ENCODE results near the gene AIG1.

GRCh38 chr6:143313163-143313562 lies 252.5 kb downstream of the AIG1 start:
- no peak for TF ChIP-seq ZNF318 (CRISPR knock-in tag; IDR thresholded peaks at IDR 0.05)
- TF ChIP-seq RFX5 (IDR thresholded peaks at IDR 0.05; ENCODE audit: low read depth, low read length) = no peak
- TF ChIP-seq, protein P1, sequence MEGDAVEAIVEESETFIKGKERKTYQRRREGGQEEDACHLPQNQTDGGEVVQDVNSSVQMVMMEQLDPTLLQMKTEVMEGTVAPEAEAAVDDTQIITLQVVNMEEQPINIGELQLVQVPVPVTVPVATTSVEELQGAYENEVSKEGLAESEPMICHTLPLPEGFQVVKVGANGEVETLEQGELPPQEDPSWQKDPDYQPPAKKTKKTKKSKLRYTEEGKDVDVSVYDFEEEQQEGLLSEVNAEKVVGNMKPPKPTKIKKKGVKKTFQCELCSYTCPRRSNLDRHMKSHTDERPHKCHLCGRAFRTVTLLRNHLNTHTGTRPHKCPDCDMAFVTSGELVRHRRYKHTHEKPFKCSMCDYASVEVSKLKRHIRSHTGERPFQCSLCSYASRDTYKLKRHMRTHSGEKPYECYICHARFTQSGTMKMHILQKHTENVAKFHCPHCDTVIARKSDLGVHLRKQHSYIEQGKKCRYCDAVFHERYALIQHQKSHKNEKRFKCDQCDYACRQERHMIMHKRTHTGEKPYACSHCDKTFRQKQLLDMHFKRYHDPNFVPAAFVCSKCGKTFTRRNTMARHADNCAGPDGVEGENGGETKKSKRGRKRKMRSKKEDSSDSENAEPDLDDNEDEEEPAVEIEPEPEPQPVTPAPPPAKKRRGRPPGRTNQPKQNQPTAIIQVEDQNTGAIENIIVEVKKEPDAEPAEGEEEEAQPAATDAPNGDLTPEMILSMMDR (CRISPR knock-in tag; IDR thresholded peaks at IDR 0.05) = no peak
- no peak for TF ChIP-seq ZNF468 (CRISPR knock-in tag; IDR thresholded peaks at IDR 0.05)

Data from HepG2 (cell line).